Activated CD4-positive, alpha-beta T cell treated with anti-CD3 and anti-CD28 coated beads, Interleukin-2, amount 10 ng/mL, durations not matched to agents 7 days and 5 days (primary cell): ENCODE results near the gene S1PR3. TPM values are rescaled to one million over a fixed set of nuclear protein-coding genes. Genes with fewer than 3 reads are reported as not detected.

Experiments
- CTCF ChIA-PET: fragments of 350-600 bp; sonication (Branson Sonifier 250); formaldehyde crosslinking; loops from one replicate; lab custom pipeline; 2021; ENCODE audit warnings: antibody characterized with exemption; lab: Charles Lee
- POLR2A ChIA-PET: fragments of 350-600 bp; sonication (Branson Sonifier 250); formaldehyde crosslinking; loops from one replicate; lab custom pipeline; 2021; ENCODE audit warnings: antibody characterized with exemption; lab: Charles Lee
- DNase-seq: peaks from one replicate; pipeline ENCODE4 v3.0.0-alpha.2; 2020
- H3K27ac Mint-ChIP-seq: one replicate; pipeline ENCODE4 v1.8.0; 2021; ENCODE audit warnings: mild to moderate bottlenecking, moderate library complexity, mixed read lengths
- H3K27me3 Mint-ChIP-seq: one replicate; pipeline ENCODE4 v1.8.0; 2021; ENCODE audit warnings: mixed read lengths
- H3K36me3 Mint-ChIP-seq: one replicate; pipeline ENCODE4 v1.8.0; 2021; ENCODE audit warnings: low read depth, mixed read lengths
- H3K4me1 Mint-ChIP-seq: one replicate; pipeline ENCODE4 v1.8.0; 2021; ENCODE audit warnings: mixed read lengths
- H3K4me3 Mint-ChIP-seq: one replicate; pipeline ENCODE4 v1.8.0; 2021; ENCODE audit warnings: mild to moderate bottlenecking, moderate library complexity, mixed read lengths
- H3K9me3 Mint-ChIP-seq: one replicate; pipeline ENCODE4 v1.8.0; 2021; ENCODE audit warnings: mixed read lengths
- total RNA-seq, 2 experiments: library from RNA; stranded (reverse); gene quantifications; one replicate each; pipeline ENCODE4 v1.2.3, GENCODE V29; 2021

Gene S1PR3
- total RNA-seq, 2 experiments from 2014 or later = 0.12 to 0.15 TPM

GRCh38 chr9:88953381-88954029 is 37.8 kb upstream of the S1PR3 start:
- H3K27me3 Mint-ChIP-seq = peaks cover 18% of the 10 kb centered on the region

GRCh38 chr9:88954066-88954465 is 37.2 kb upstream of the S1PR3 start:
- H3K36me3 Mint-ChIP-seq = no peaks in the 10 kb centered on the region
- peaks cover 17% of the 10 kb centered on the region for H3K27me3 Mint-ChIP-seq
- POLR2A ChIA-PET = no interaction called here
- peaks cover 22% of the 10 kb centered on the region for H3K4me1 Mint-ChIP-seq
- no peak for DNase-seq
- no peaks in the 10 kb centered on the region for H3K9me3 Mint-ChIP-seq
- H3K4me3 Mint-ChIP-seq = no peak overlapping the region
- no peak overlapping the region for H3K27ac Mint-ChIP-seq
- CTCF ChIA-PET = interaction anchor here (1.2 kb wide), 1 partner anchor 33 kb away, joined by 3 read pairs; no protein-coding TSS in a partner anchor

More at GRCh38 chr9:88953381-88954029, 37.8 kb upstream of the S1PR3 start:
- ChIA-PET CTCF (interaction anchor here (1.2 kb wide), 2 partner anchors 14 to 32 kb away, joined by 3 to 4 read pairs; no protein-coding TSS in a partner anchor), POLR2A (no interaction called here)
- H3K27ac Mint-ChIP-seq = no peak overlapping the region
- no peaks in the 10 kb centered on the region for H3K9me3 Mint-ChIP-seq
- no peak overlapping the region for H3K4me3 Mint-ChIP-seq
- peaks cover 24% of the 10 kb centered on the region for H3K4me1 Mint-ChIP-seq
- DNase-seq = no peak
- no peaks in the 10 kb centered on the region for H3K36me3 Mint-ChIP-seq

- Mint-ChIP-seq H3K9me3 (no peaks in the 10 kb centered on the region), H3K4me1 (peaks cover 11% of the 10 kb centered on the region), H3K4me3 (no peak overlapping the region), H3K27ac (no peak overlapping the region), H3K27me3 (peaks cover 26% of the 10 kb centered on the region), H3K36me3 (no peaks in the 10 kb centered on the region)
- ChIA-PET POLR2A (no interaction called here), CTCF (no interaction called here)
- DNase-seq = no peak
These were observed 33.7 kb upstream of the S1PR3 start for GRCh38 chr9:88957526-88957925.

- Mint-ChIP-seq H3K9me3 (no peaks in the 10 kb centered on the region), H3K27ac (no peak overlapping the region), H3K4me1 (no peaks in the 10 kb centered on the region), H3K4me3 (no peak overlapping the region), H3K36me3 (no peaks in the 10 kb centered on the region), H3K27me3 (peaks cover 32% of the 10 kb centered on the region)
- no peak for DNase-seq
- POLR2A ChIA-PET = no interaction called here
- CTCF ChIA-PET = interaction anchor here (0.7 kb wide), 1 partner anchor 32 kb away, joined by 3 read pairs; no protein-coding TSS in a partner anchor
These were observed 31.4 kb upstream of the S1PR3 start for GRCh38 chr9:88959727-88960469.

GRCh38 chr9:88960632-88961031 is 30.6 kb upstream of the S1PR3 start:
- no peak overlapping the region for H3K4me3 Mint-ChIP-seq
- H3K27ac Mint-ChIP-seq = no peak overlapping the region
- peaks cover 30% of the 10 kb centered on the region for H3K27me3 Mint-ChIP-seq
- no peaks in the 10 kb centered on the region for H3K36me3 Mint-ChIP-seq
- ChIA-PET CTCF (no interaction called here), POLR2A (no interaction called here)
- H3K4me1 Mint-ChIP-seq = no peaks in the 10 kb centered on the region
- no peak for DNase-seq
- H3K9me3 Mint-ChIP-seq = no peaks in the 10 kb centered on the region

- Mint-ChIP-seq H3K9me3 (no peaks in the 10 kb centered on the region), H3K27me3 (peaks cover 24% of the 10 kb centered on the region), H3K27ac (no peak overlapping the region), H3K36me3 (no peaks in the 10 kb centered on the region), H3K4me1 (no peaks in the 10 kb centered on the region), H3K4me3 (no peak overlapping the region)
- ChIA-PET POLR2A (no interaction called here), CTCF (interaction anchor here (0.7 kb wide), 1 partner anchor 27 kb away, joined by 3 read pairs; no protein-coding TSS in a partner anchor)
- no peak for DNase-seq
These were observed 25.8 kb upstream of the S1PR3 start for GRCh38 chr9:88965473-88965872.

GRCh38 chr9:88966894-88967676 is 24.2 kb upstream of the S1PR3 start:
- Mint-ChIP-seq H3K4me1 (no peaks in the 10 kb centered on the region), H3K4me3 (no peak overlapping the region), H3K9me3 (no peaks in the 10 kb centered on the region), H3K27ac (no peak overlapping the region), H3K27me3 (peaks cover 14% of the 10 kb centered on the region), H3K36me3 (no peaks in the 10 kb centered on the region)
- CTCF ChIA-PET = interaction anchor here (1.1 kb wide), 1 partner anchor 14 kb away, joined by 4 read pairs; no protein-coding TSS in a partner anchor
- DNase-seq = no peak
- POLR2A ChIA-PET = no interaction called here

- POLR2A ChIA-PET = no interaction called here
- CTCF ChIA-PET = no interaction called here
- no peak overlapping the region for H3K4me3 Mint-ChIP-seq
- no peak overlapping the region for H3K27ac Mint-ChIP-seq
- no peak for DNase-seq
- no peaks in the 10 kb centered on the region for H3K9me3 Mint-ChIP-seq
- peaks cover 7% of the 10 kb centered on the region for H3K27me3 Mint-ChIP-seq
- H3K4me1 Mint-ChIP-seq = no peaks in the 10 kb centered on the region
- H3K36me3 Mint-ChIP-seq = no peaks in the 10 kb centered on the region
These were observed 22.5 kb upstream of the S1PR3 start for GRCh38 chr9:88968799-88969198.

GRCh38 chr9:88969646-88970373 is 21.5 kb upstream of the S1PR3 start:
- no peak overlapping the region for H3K27ac Mint-ChIP-seq
- no peaks in the 10 kb centered on the region for H3K36me3 Mint-ChIP-seq
- ChIA-PET CTCF (interaction anchor here (1.0 kb wide), 1 partner anchor 23 kb away, joined by 3 read pairs; no protein-coding TSS in a partner anchor), POLR2A (no interaction called here)
- no peak for DNase-seq
- no peaks in the 10 kb centered on the region for H3K4me1 Mint-ChIP-seq
- peaks cover 3% of the 10 kb centered on the region for H3K27me3 Mint-ChIP-seq
- H3K9me3 Mint-ChIP-seq = no peaks in the 10 kb centered on the region
- no peak overlapping the region for H3K4me3 Mint-ChIP-seq

- no peak overlapping the region for H3K27ac Mint-ChIP-seq
- CTCF ChIA-PET = no interaction called here
- no peaks in the 10 kb centered on the region for H3K4me1 Mint-ChIP-seq
These were observed 19.9 kb upstream of the S1PR3 start for GRCh38 chr9:88971131-88971960.

GRCh38 chr9:88972401-88972800 is 18.9 kb upstream of the S1PR3 start:
- H3K27me3 Mint-ChIP-seq = peaks cover 5% of the 10 kb centered on the region
- ChIA-PET CTCF (no interaction called here), POLR2A (no interaction called here)
- H3K4me3 Mint-ChIP-seq = no peak overlapping the region
- no peak overlapping the region for H3K27ac Mint-ChIP-seq
- H3K4me1 Mint-ChIP-seq = no peaks in the 10 kb centered on the region
- DNase-seq = no peak
- H3K36me3 Mint-ChIP-seq = no peaks in the 10 kb centered on the region
- H3K9me3 Mint-ChIP-seq = no peaks in the 10 kb centered on the region

More at GRCh38 chr9:88971131-88971960, 19.9 kb upstream of the S1PR3 start:
- Mint-ChIP-seq H3K27me3 (no peaks in the 10 kb centered on the region), H3K9me3 (no peaks in the 10 kb centered on the region), H3K4me3 (no peak overlapping the region), H3K36me3 (no peaks in the 10 kb centered on the region)
- no peak for DNase-seq
- POLR2A ChIA-PET = no interaction called here
